H1 (cell line): Measurements from ENCODE around the gene CLDN4.

ENCODE experiments used
- GABPA ChIP-seq: IDR thresholded peaks from 2 replicates; pipeline ENCODE4 v1.6.1; 2011; ENCODE audit warnings: mild to moderate bottlenecking, low read length, moderate library complexity, borderline replicate concordance; ENCODE audit not compliant: insufficient read depth
- HDAC6 ChIP-seq: IDR thresholded peaks from one replicate; pipeline ENCODE4 v1.7.1; 2012; ENCODE audit warnings: low read depth, mild to moderate bottlenecking, inconsistent platforms, low read length, moderate library complexity
- POLR2A ChIP-seq, 2 experiments: IDR thresholded peaks; 1 replicate in 1 of 2; 2 replicates in 1 of 2; pipeline ENCODE4 v1.6.1; 2011; ENCODE audit warnings: low read depth in 2 of 2, low read length in 2 of 2, mild to moderate bottlenecking in 2 of 2; ENCODE audit errors: control extremely low read depth in 1 of 2
- POLR2AphosphoS5 ChIP-seq: IDR thresholded peaks from 2 replicates; pipeline ENCODE4 v1.6.1; 2011; ENCODE audit warnings: low read depth, low read length
- RNF2 ChIP-seq: fragments of 200-900, 300-1000 bp; sonication (generic); IDR thresholded peaks from 2 replicates; pipeline ENCODE4 v1.7.1; 2016; ENCODE audit warnings: borderline replicate concordance, low read depth, mild to moderate bottlenecking, antibody characterized with exemption, low read length; ENCODE audit not compliant: poor library complexity, severe bottlenecking; ENCODE audit errors: missing control alignments
- SAP30 ChIP-seq: fragments of 300-600 bp; sonication (generic); IDR thresholded peaks from 2 replicates; pipeline ENCODE4 v1.7.1; 2012; ENCODE audit warnings: low read length, moderate library complexity, mild to moderate bottlenecking, inconsistent platforms; ENCODE audit not compliant: insufficient read depth, insufficient replicate concordance
- TAF1 ChIP-seq: IDR thresholded peaks from 2 replicates; pipeline ENCODE4 v1.6.1; 2011; ENCODE audit warnings: mild to moderate bottlenecking, low read depth, low read length
- TF ChIP-seq, protein P1 (sequence below), 3 experiments: IDR thresholded peaks; 1 replicate in 2 of 3; 2 replicates in 1 of 3; pipeline versions ENCODE4 v1.5.1 to v1.6.1; 2011; ENCODE audit warnings: low read length in 3 of 3, mild to moderate bottlenecking in 3 of 3, inconsistent platforms in 2 of 3, low read depth in 1 of 3, moderate library complexity in 1 of 3; ENCODE audit not compliant: insufficient read depth in 1 of 3; ENCODE audit errors: control extremely low read depth in 1 of 3

DNA sequence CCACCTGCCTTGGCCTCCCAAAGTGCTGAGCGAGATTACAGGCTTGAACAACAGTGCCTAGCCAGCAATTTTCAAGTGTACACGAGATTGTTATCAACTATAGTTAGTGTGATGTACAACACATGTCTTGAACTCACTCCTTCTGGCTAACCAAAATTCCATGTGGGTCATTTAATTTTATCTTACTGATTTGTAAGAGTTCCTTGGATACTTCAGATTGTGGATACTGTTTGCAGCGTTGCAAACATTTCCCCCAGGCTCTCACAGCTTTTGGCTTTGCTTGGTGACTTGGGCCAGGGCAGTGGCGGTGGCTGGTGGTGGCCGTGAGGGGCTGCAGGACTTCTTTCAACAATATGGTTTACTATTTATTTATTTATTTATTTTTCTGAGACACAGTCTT is 21.7 kb downstream of the CLDN4 start:
- TF ChIP-seq, protein P1, sequence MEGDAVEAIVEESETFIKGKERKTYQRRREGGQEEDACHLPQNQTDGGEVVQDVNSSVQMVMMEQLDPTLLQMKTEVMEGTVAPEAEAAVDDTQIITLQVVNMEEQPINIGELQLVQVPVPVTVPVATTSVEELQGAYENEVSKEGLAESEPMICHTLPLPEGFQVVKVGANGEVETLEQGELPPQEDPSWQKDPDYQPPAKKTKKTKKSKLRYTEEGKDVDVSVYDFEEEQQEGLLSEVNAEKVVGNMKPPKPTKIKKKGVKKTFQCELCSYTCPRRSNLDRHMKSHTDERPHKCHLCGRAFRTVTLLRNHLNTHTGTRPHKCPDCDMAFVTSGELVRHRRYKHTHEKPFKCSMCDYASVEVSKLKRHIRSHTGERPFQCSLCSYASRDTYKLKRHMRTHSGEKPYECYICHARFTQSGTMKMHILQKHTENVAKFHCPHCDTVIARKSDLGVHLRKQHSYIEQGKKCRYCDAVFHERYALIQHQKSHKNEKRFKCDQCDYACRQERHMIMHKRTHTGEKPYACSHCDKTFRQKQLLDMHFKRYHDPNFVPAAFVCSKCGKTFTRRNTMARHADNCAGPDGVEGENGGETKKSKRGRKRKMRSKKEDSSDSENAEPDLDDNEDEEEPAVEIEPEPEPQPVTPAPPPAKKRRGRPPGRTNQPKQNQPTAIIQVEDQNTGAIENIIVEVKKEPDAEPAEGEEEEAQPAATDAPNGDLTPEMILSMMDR (IDR thresholded peaks at IDR 0.05; ENCODE audit: control extremely low read depth in 1 of 3, insufficient read depth in 1 of 3, low read depth in 1 of 3, low read length in 3 of 3) = peak in 1 of 3 experiments; percentile 26; a peak in 2 of 4 replicates
- TF ChIP-seq HDAC6 (no peak), SAP30 (no peak), POLR2A (IDR thresholded peaks at IDR 0.05; ENCODE audit: control extremely low read depth in 1 of 2, low read depth in 2 of 2, low read length in 2 of 2) (no peak), POLR2AphosphoS5 (no peak), RNF2 (no peak), GABPA (no peak), TAF1 (no peak)
